Measurements from ENCODE around the gene MAFG. TPM values are rescaled to one million over a fixed set of nuclear protein-coding genes. Genes with fewer than 3 reads are reported as not detected.
"Not testable (repeated sequence)": the region's sequence is repeated elsewhere in the genome, so short reads cannot be mapped to it uniquely, and the experiment has no call there.

Gene MAFG
- total RNA-seq, 1 experiment from 2014 or later, result 31.4 TPM

DNA sequence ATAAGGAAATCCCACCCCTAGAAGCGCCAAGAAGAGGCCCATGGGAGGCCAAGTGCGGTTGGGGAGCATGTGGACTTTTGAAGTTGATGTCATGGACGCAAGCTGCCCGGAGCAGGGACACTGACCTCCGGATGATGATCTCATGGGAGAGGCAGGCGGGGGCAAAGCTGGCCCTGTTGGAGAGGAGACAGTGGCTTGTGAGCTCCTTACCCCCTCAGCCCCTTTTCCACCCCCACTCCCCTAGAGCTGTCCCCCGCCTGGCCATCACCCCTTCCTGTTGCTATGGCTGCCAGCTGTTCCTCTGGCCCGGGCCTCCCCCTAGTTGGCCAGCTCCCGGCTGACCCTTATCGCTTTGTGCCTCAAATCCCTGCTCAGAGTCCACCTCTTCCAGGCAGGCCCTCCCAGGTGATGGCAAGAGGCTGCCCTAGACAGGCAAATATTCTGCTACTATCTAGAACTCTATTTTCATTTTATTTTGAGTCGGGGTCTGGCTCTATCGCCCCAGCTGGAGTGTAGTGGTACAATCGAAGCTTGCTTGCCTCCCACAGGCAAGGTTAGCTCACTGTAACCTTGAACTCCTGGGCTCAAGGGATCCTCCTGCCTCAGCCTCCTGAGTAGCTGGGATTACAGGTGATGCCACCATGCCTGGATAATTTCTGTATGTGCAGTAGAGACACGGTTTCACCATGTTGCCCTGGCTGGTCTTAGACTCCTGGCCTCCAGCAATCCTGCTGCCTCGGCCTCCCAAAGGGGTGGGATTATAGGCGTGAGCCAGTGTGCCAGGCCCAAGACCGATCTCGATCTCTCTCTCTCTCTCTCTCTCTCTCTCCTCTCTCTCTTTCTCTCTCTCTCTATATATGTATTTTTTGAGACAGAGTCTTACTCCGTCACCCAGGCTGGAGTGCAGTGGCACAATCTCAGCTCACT lies 26.9 kb upstream of the MAFG start:
- H3T11ph ChIP-seq (ENCODE audit: low read length), result no peak overlapping the region
- H3K4me1 Mint-ChIP-seq, result peaks cover 0 to 8% of the 10 kb centered on the region in 2 experiments; a peak in 1 of 4 replicates
- no peaks in the 10 kb centered on the region for H3K23me2 ChIP-seq (ENCODE audit: insufficient read length, low read depth, low read length, poor library complexity, severe bottlenecking)
- DNase-seq, result no peak
- H3K4me2 ChIP-seq (ENCODE audit: insufficient read depth, insufficient read length, low read length), result no peak overlapping the region
- H3K27me3 ChIP-seq (ENCODE audit: insufficient read depth, low read length), result peaks cover 15% of the 10 kb centered on the region; the same call in 1 of the 2 replicates
- H4K20me1 ChIP-seq (ENCODE audit: control insufficient read depth, insufficient read depth, insufficient read length), result no peaks in the 10 kb centered on the region
- no peak overlapping the region for H4K5ac ChIP-seq (ENCODE audit: insufficient read length, low read depth, low read length)
- TF ChIP-seq, protein P1, sequence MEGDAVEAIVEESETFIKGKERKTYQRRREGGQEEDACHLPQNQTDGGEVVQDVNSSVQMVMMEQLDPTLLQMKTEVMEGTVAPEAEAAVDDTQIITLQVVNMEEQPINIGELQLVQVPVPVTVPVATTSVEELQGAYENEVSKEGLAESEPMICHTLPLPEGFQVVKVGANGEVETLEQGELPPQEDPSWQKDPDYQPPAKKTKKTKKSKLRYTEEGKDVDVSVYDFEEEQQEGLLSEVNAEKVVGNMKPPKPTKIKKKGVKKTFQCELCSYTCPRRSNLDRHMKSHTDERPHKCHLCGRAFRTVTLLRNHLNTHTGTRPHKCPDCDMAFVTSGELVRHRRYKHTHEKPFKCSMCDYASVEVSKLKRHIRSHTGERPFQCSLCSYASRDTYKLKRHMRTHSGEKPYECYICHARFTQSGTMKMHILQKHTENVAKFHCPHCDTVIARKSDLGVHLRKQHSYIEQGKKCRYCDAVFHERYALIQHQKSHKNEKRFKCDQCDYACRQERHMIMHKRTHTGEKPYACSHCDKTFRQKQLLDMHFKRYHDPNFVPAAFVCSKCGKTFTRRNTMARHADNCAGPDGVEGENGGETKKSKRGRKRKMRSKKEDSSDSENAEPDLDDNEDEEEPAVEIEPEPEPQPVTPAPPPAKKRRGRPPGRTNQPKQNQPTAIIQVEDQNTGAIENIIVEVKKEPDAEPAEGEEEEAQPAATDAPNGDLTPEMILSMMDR (conservative IDR thresholded peaks at IDR 0.05), result no peak
- no peak overlapping the region for H2BK20ac ChIP-seq (ENCODE audit: low read depth, low read length, poor library complexity, severe bottlenecking)
- no peak overlapping the region for H4K91ac ChIP-seq (ENCODE audit: insufficient read length, low read depth, low read length)
- no peak overlapping the region for H3K14ac ChIP-seq (ENCODE audit: insufficient read depth, low read length)
- no peak overlapping the region for H2BK5ac ChIP-seq (ENCODE audit: insufficient read length, low read length)
- no peaks in the 10 kb centered on the region for H3K79me2 ChIP-seq (ENCODE audit: insufficient read depth, low read length)
- no peak overlapping the region for H3K56ac ChIP-seq (ENCODE audit: insufficient read length, low read depth, low read length)
- H3K9ac ChIP-seq (ENCODE audit: extremely low read depth, insufficient read length, low read length), result no peak overlapping the region
- H3K9me3 Mint-ChIP-seq, result peaks cover 0 to 4% of the 10 kb centered on the region in 2 experiments; a peak in 1 of 5 replicates
- H3K23ac ChIP-seq (ENCODE audit: insufficient read length, low read depth, low read length), result no peak overlapping the region
- WGBS (ENCODE audit: extremely low coverage, insufficient read length, low lambda C conversion rate), result no CpG with 5 or more reads among the region's 19 CpGs
- no peak overlapping the region for H3K18ac ChIP-seq (ENCODE audit: insufficient read length, low read depth, low read length)
- no peak overlapping the region for H2AK5ac ChIP-seq (ENCODE audit: insufficient read length, low read length)
- H3K4me1 ChIP-seq (ENCODE audit: insufficient read depth, low read length), result no peaks in the 10 kb centered on the region
- H3K36me3 Mint-ChIP-seq (ENCODE audit: insufficient read depth in 1 of 3, low read depth in 3 of 3), result no peaks in the 10 kb centered on the region; a peak in 1 of 7 replicates
- no peak overlapping the region for H4K8ac ChIP-seq (replicated peaks; ENCODE audit: insufficient read length, low read depth, low read length)
- no peak overlapping the region for H3K27ac Mint-ChIP-seq
- peaks cover 62% of the 10 kb centered on the region for H3K27me3 Mint-ChIP-seq (ENCODE audit: low read depth)
- no peak overlapping the region; a peak in 2 of 5 replicates for H3K4me3 Mint-ChIP-seq
- H2AFZ ChIP-seq (ENCODE audit: low read length), result no peak overlapping the region
- H3K27ac ChIP-seq (ENCODE audit: insufficient read length, low read depth, low read length), result no peak overlapping the region
- no peak overlapping the region for H2BK15ac ChIP-seq (ENCODE audit: low read depth, low read length)
- H2BK120ac ChIP-seq (ENCODE audit: low read depth, low read length, poor library complexity, severe bottlenecking), result no peak overlapping the region
- no peaks in the 10 kb centered on the region for H3K79me1 ChIP-seq (ENCODE audit: insufficient read depth, low read depth, low read length, poor library complexity, severe bottlenecking)
- no peak overlapping the region for H3K4ac ChIP-seq (ENCODE audit: low read depth, low read length)
- no peaks in the 10 kb centered on the region for H3K9me3 ChIP-seq (ENCODE audit: control insufficient read depth, low read depth, low read length)
- no peak overlapping the region for H2BK12ac ChIP-seq (ENCODE audit: insufficient read length, low read depth, low read length)

- H3K27ac ChIP-seq (ENCODE audit: insufficient read length, low read depth, low read length); H3K9me3 Mint-ChIP-seq; H2BK20ac ChIP-seq (ENCODE audit: low read depth, low read length, poor library complexity, severe bottlenecking); H3K79me1 ChIP-seq (ENCODE audit: insufficient read depth, low read depth, low read length, poor library complexity, severe bottlenecking); H2BK12ac ChIP-seq (ENCODE audit: insufficient read length, low read depth, low read length); H3K14ac ChIP-seq (ENCODE audit: insufficient read depth, low read length); H2AK5ac ChIP-seq (ENCODE audit: insufficient read length, low read length); H3K18ac ChIP-seq (ENCODE audit: insufficient read length, low read depth, low read length); H3K9ac ChIP-seq (ENCODE audit: extremely low read depth, insufficient read length, low read length); H3K4me3 Mint-ChIP-seq; DNase-seq; H3K4me1 Mint-ChIP-seq; H3T11ph ChIP-seq (ENCODE audit: low read length); H2AFZ ChIP-seq (ENCODE audit: low read length); H4K5ac ChIP-seq (ENCODE audit: insufficient read length, low read depth, low read length); H2BK5ac ChIP-seq (ENCODE audit: insufficient read length, low read length); H2BK120ac ChIP-seq (ENCODE audit: low read depth, low read length, poor library complexity, severe bottlenecking); H3K56ac ChIP-seq (ENCODE audit: insufficient read length, low read depth, low read length); H3K4ac ChIP-seq (ENCODE audit: low read depth, low read length); H3K27ac Mint-ChIP-seq; H3K9me3 ChIP-seq (ENCODE audit: control insufficient read depth, low read depth, low read length); H2BK15ac ChIP-seq (ENCODE audit: low read depth, low read length); H3K23ac ChIP-seq (ENCODE audit: insufficient read length, low read depth, low read length); H3K27me3 ChIP-seq (ENCODE audit: insufficient read depth, low read length); H4K8ac ChIP-seq (replicated peaks; ENCODE audit: insufficient read length, low read depth, low read length); H3K4me2 ChIP-seq (ENCODE audit: insufficient read depth, insufficient read length, low read length); H3K4me1 ChIP-seq (ENCODE audit: insufficient read depth, low read length); H3K23me2 ChIP-seq (ENCODE audit: insufficient read length, low read depth, low read length, poor library complexity, severe bottlenecking); H3K36me3 Mint-ChIP-seq (ENCODE audit: insufficient read depth in 1 of 3, low read depth in 3 of 3); H4K20me1 ChIP-seq (ENCODE audit: control insufficient read depth, insufficient read depth, insufficient read length); H3K79me2 ChIP-seq (ENCODE audit: insufficient read depth, low read length); H4K91ac ChIP-seq (ENCODE audit: insufficient read length, low read depth, low read length): not testable (repeated sequence)
- H3K27me3 Mint-ChIP-seq (ENCODE audit: low read depth), result peaks cover 57% of the 10 kb centered on the region
- WGBS (ENCODE audit: extremely low coverage, insufficient read length, low lambda C conversion rate), result no CpG with 5 or more reads among the region's 5 CpGs
Observed at GRCh38 chr17:81953443-81953842, 25.9 kb upstream of the MAFG start.

Data from H9 (cell line).